Stimulated activated CD8-positive, alpha-beta memory T cell treated with anti-CD3 and anti-CD28 coated beads, Interleukin-15, amount 100 ng/mL, for 48 hours (primary cell): ENCODE data around the gene CSNK1G3.
A peak's percentile ranks its signal among the peaks of the same experiment; 100 is the strongest.
"Not testable (repeated sequence)": the region's sequence is repeated elsewhere in the genome, so short reads cannot be mapped to it uniquely, and the experiment has no call there.

ENCODE experiments used
- DNase-seq, 2 donors: peaks; one replicate each; pipeline ENCODE4 v3.0.0-alpha.2; 2020; ENCODE audit warnings: low read depth in 2 of 2

The CSNK1G3 gene

GRCh38 chr5:123511648-123512605 lies at the start of gene CSNK1G3:
CSNK1G3 (plus strand) TSS chr5:123512177; CDS start chr5:123545664, 33,487 bp downstream.
- DNase-seq, result peak; percentile 89 to 91

GRCh38 chr5:123466839-123467238 lies 45.1 kb upstream of the CSNK1G3 start:
- not testable (repeated sequence) for DNase-seq

GRCh38 chr5:123471385-123471784 lies 40.6 kb upstream of the CSNK1G3 start:
- DNase-seq, result no peak

GRCh38 chr5:123472150-123472924 lies 39.6 kb upstream of the CSNK1G3 start:
- DNase-seq, result no peak

- DNase-seq, result no peak
Measured at GRCh38 chr5:123474228-123474627, 37.7 kb upstream of the CSNK1G3 start.

- DNase-seq, result no peak
Measured at GRCh38 chr5:123476731-123477130, 35.2 kb upstream of the CSNK1G3 start.

GRCh38 chr5:123478546-123478945 lies 33.4 kb upstream of the CSNK1G3 start:
- DNase-seq, result no peak

GRCh38 chr5:123482258-123482657 lies 29.7 kb upstream of the CSNK1G3 start:
- no peak for DNase-seq

GRCh38 chr5:123483446-123484077 lies 28.4 kb upstream of the CSNK1G3 start:
- DNase-seq, result no peak

- no peak for DNase-seq
Measured at GRCh38 chr5:123485275-123485674, 26.7 kb upstream of the CSNK1G3 start.

- DNase-seq, result no peak
Measured at GRCh38 chr5:123486951-123487655, 24.9 kb upstream of the CSNK1G3 start.

GRCh38 chr5:123490974-123491373 lies 21.0 kb upstream of the CSNK1G3 start:
- no peak for DNase-seq

- DNase-seq, result not testable (repeated sequence)
Measured at GRCh38 chr5:123495211-123495610, 16.8 kb upstream of the CSNK1G3 start.

GRCh38 chr5:123496892-123497291 lies 15.1 kb upstream of the CSNK1G3 start:
- no peak for DNase-seq

- no peak for DNase-seq
Measured at GRCh38 chr5:123500471-123500870, 11.5 kb upstream of the CSNK1G3 start.

- DNase-seq, result no peak
Measured at GRCh38 chr5:123502120-123502519, 9.9 kb upstream of the CSNK1G3 start.

GRCh38 chr5:123503299-123503698 lies 8.7 kb upstream of the CSNK1G3 start:
- no peak for DNase-seq

- no peak for DNase-seq
Measured at GRCh38 chr5:123505633-123506032, 6.3 kb upstream of the CSNK1G3 start.

GRCh38 chr5:123508441-123508840 lies 3.5 kb upstream of the CSNK1G3 start:
- DNase-seq, result no peak

- DNase-seq, result no peak
Measured at GRCh38 chr5:123511290-123511647, 708 bp upstream of the CSNK1G3 start.

- peak in 1 of 2 donors; percentile 16 for DNase-seq
Measured at GRCh38 chr5:123512611-123513461, 859 bp downstream of the CSNK1G3 start.
